Fibroblast of skin of abdomen (primary cell): ENCODE measurements around the gene CCDC78.

ENCODE experiments used
- DNase-seq: peaks from one replicate; pipeline ENCODE4 v3.0.0-alpha.2; 2013

The CCDC78 gene

GRCh38 chr16:722835-723633 is 3.2 kb downstream of the CCDC78 start:
- no peak for DNase-seq

- DNase-seq = no peak
Measured at GRCh38 chr16:721765-722540, 4.3 kb downstream of the CCDC78 start.

GRCh38 chr16:720990-721764 is 5.1 kb downstream of the CCDC78 start, which contains the start of gene ANTKMT:
ANTKMT (plus strand) TSS chr16:721146; CDS start chr16:721275, 129 bp downstream.
- DNase-seq = peak; percentile 66

- DNase-seq = peak; percentile 70
Measured at GRCh38 chr16:720447-720989, 5.7 kb downstream of the CCDC78 start.

GRCh38 chr16:719815-720446 is 6.3 kb downstream of the CCDC78 start:
- DNase-seq = no peak

GRCh38 chr16:718922-719321 is 7.3 kb downstream of the CCDC78 start:
- DNase-seq = no peak

GRCh38 chr16:718389-718788 is 7.9 kb downstream of the CCDC78 start:
- no peak for DNase-seq

GRCh38 chr16:717450-718245 is 8.6 kb downstream of the CCDC78 start:
- DNase-seq = no peak

GRCh38 chr16:716768-717325 is 9.4 kb downstream of the CCDC78 start:
- no peak for DNase-seq

- no peak for DNase-seq
Measured at GRCh38 chr16:716200-716568, 10.1 kb downstream of the CCDC78 start.

GRCh38 chr16:715477-716199 is 10.6 kb downstream of the CCDC78 start:
- DNase-seq = no peak

- DNase-seq = peak; percentile 84
Measured at GRCh38 chr16:714558-715476, 11.4 kb downstream of the CCDC78 start, which contains the start of gene METRN. METRN (plus strand) TSS chr16:715118; CDS start chr16:715290, 172 bp downstream.

GRCh38 chr16:714079-714478 is 12.2 kb downstream of the CCDC78 start:
- DNase-seq = no peak

- DNase-seq = peak; percentile 89
Measured at GRCh38 chr16:712740-713250, 13.4 kb downstream of the CCDC78 start.

GRCh38 chr16:711548-712320 is 14.5 kb downstream of the CCDC78 start:
- DNase-seq = peak; percentile 49

- DNase-seq = no peak
Measured at GRCh38 chr16:711084-711483, 15.2 kb downstream of the CCDC78 start.

GRCh38 chr16:710500-711075 is 15.7 kb downstream of the CCDC78 start:
- no peak for DNase-seq
